LNCaP clone FGC (cell line): Measurements from ENCODE around the gene CDKL1.

ENCODE experiments used
- DNase-seq: peaks from one replicate; pipeline ENCODE4 v3.0.0-alpha.2; 2011; ENCODE audit warnings: low read depth
- H3K4me3 ChIP-seq: 2 replicates; pipeline ENCODE4 v1.5.1; 2011; ENCODE audit warnings: mild to moderate bottlenecking, low read depth, low read length, control low read depth
- CTCF ChIP-seq: IDR thresholded peaks from 2 replicates; pipeline ENCODE4 v1.5.1; 2012; ENCODE audit warnings: mild to moderate bottlenecking; ENCODE audit not compliant: control insufficient read depth, insufficient read depth; ENCODE audit errors: extremely low read depth

Gene CDKL1

GRCh38 chr14:50311337-50311971 lies 85.2 kb downstream of the CDKL1 start:
- peak; percentile 13 for DNase-seq
- peak; percentile 55; the same call in 1 of the 2 replicates for TF ChIP-seq CTCF
- H3K4me3 ChIP-seq = peak overlapping the region; percentile 95

- DNase-seq = no peak
- no peak for TF ChIP-seq CTCF
- H3K4me3 ChIP-seq = peak overlapping the region; percentile 95
Observed at GRCh38 chr14:50310445-50310844, 86.2 kb downstream of the CDKL1 start.

DNA sequence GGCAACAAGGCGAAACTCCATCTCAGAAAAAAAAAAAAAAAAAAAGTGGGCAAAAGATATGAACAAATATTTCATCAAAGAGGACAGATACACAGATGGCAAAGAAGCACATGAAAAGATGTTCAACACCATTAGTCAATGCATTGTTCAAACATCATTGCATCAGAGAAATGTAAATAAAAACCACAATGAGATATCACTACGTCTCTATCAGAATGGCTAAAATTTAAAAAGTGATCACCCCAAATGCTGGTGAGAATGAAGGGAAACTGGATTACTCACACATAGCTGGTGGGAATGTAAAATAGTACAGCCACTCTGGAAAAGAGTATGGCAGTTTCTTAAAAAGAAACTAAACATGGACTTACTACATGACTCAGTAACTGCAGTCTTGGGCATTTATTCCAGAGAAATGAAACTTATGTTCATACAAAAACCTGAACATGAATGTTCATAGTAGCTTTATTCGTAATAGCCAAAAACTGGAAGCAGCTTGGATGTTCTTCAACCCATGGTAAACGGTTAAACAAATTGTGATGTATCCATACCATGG lies 88.2 kb downstream of the CDKL1 start:
- no peak for DNase-seq
- TF ChIP-seq CTCF = no peak
- no peak overlapping the region for H3K4me3 ChIP-seq

DNA sequence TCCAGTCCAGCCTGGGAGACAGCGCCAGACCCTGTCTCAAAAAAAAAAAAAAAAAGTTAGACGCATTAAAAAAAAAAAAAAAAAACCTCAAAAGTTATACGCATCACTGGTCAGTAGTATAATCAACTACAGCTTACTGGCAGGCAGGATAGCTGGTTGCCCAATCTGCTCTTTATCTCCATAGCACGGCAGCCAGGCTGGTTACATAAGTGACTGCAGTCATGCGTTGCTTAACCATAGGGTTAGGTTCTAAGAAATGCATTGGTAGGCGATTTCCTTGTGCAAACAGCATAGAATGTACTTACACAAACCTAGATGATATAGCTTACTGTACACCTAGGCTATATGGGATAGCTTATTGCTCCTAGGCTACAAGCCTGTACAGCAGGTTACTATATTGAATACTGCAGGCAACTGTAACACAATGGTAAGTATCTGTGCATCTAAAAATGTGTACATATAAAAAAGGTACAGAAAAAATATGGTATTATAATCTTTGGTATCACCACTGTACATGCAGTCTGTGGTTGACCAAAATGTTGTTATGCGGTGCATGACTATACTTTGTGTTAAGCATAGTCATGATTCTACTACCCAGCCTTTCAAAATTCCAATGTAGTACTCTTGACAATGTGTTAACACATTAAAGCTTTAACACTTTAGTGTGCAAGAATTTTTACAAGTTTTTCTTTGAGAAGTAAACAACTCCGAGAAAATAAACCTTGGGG lies 92.8 kb downstream of the CDKL1 start:
- DNase-seq = peak; percentile 40
- no peak overlapping the region for H3K4me3 ChIP-seq
- no peak for TF ChIP-seq CTCF

DNA sequence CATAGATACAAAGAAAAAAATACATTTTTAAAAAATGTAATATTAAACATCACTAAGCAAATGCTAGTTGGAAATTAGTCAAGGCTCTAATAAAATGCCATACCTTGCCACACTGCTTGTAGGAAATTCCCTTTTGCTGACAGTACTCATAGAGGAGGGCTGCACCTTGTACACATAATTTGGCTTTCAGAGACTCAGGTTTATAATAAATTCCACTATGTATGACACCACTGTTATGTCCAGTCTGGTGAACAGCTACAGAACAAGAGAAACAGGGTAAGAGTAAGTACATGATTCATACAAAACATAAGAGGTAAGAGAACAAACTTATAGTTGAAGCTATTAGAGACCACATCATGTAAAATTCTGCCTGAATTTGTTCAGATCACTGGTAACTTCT lies 94.8 kb downstream of the CDKL1 start:
- no peak overlapping the region for H3K4me3 ChIP-seq
- no peak for TF ChIP-seq CTCF
- no peak for DNase-seq

GRCh38 chr14:50299585-50299984 lies 97.1 kb downstream of the CDKL1 start:
- no peak overlapping the region for H3K4me3 ChIP-seq
- TF ChIP-seq CTCF = no peak
- DNase-seq = no peak
